Muscle of arm (tissue), 12 donors: Measurements from ENCODE around the gene RBM47. TPM values are rescaled to one million over a fixed set of nuclear protein-coding genes. Genes with fewer than 3 reads are reported as not detected.
"Not testable (repeated sequence)": the region's sequence is repeated elsewhere in the genome, so short reads cannot be mapped to it uniquely, and the experiment has no call there.

Experiments
- DNase-seq: peaks from one replicate; pipeline ENCODE4 v3.0.0-alpha.2; 2013
- polyA plus RNA-seq, 12 donors: library from polyadenylated mRNA; unstranded; fragments of 120-200 nt; gene quantifications; one replicate each; pipeline ENCODE4 v1.2.1, GENCODE V29; 2013; ENCODE audit not compliant: insufficient read length in 12 of 12

The RBM47 gene
- polyA plus RNA-seq, 12 donors = 0.93 to 20.1 (median 1.8) TPM; not detected in 1

- no peak for DNase-seq
Measured at GRCh38 chr4:40564004-40564403, 65.7 kb downstream of the RBM47 start.

GRCh38 chr4:40563401-40563800 is 66.3 kb downstream of the RBM47 start:
- DNase-seq = no peak

GRCh38 chr4:40562681-40563080 is 67.0 kb downstream of the RBM47 start:
- DNase-seq = no peak

GRCh38 chr4:40562208-40562607 is 67.5 kb downstream of the RBM47 start:
- no peak for DNase-seq

- DNase-seq = not testable (repeated sequence)
Measured at GRCh38 chr4:40561543-40562177, 68.0 kb downstream of the RBM47 start.

- DNase-seq = no peak
Measured at GRCh38 chr4:40559585-40560465, 69.8 kb downstream of the RBM47 start.

- DNase-seq = no peak
Measured at GRCh38 chr4:40557736-40558135, 71.9 kb downstream of the RBM47 start.

GRCh38 chr4:40555176-40555900 is 74.3 kb downstream of the RBM47 start:
- no peak for DNase-seq

- DNase-seq = not testable (repeated sequence)
Measured at GRCh38 chr4:40554641-40555040, 75.0 kb downstream of the RBM47 start.

- DNase-seq = no peak
Measured at GRCh38 chr4:40553995-40554394, 75.7 kb downstream of the RBM47 start.

GRCh38 chr4:40552536-40552935 is 77.1 kb downstream of the RBM47 start:
- DNase-seq = no peak

GRCh38 chr4:40551568-40552136 is 78.0 kb downstream of the RBM47 start:
- not testable (repeated sequence) for DNase-seq

GRCh38 chr4:40550948-40551462 is 78.7 kb downstream of the RBM47 start:
- peak; percentile 40 for DNase-seq

GRCh38 chr4:40550196-40550595 is 79.5 kb downstream of the RBM47 start:
- DNase-seq = no peak

GRCh38 chr4:40548256-40548655 is 81.4 kb downstream of the RBM47 start:
- no peak for DNase-seq

GRCh38 chr4:40547789-40548132 is 81.9 kb downstream of the RBM47 start:
- DNase-seq = no peak

- DNase-seq = no peak
Measured at GRCh38 chr4:40546969-40547788, 82.5 kb downstream of the RBM47 start.

GRCh38 chr4:40546506-40546905 is 83.2 kb downstream of the RBM47 start:
- DNase-seq = no peak

GRCh38 chr4:40545487-40545886 is 84.2 kb downstream of the RBM47 start:
- not testable (repeated sequence) for DNase-seq

- DNase-seq = no peak
Measured at GRCh38 chr4:40544221-40544620, 85.4 kb downstream of the RBM47 start.

GRCh38 chr4:40540800-40541199 is 88.9 kb downstream of the RBM47 start:
- DNase-seq = no peak
